ENCODE data around the gene GDE1.

GDE1 gene

DNA sequence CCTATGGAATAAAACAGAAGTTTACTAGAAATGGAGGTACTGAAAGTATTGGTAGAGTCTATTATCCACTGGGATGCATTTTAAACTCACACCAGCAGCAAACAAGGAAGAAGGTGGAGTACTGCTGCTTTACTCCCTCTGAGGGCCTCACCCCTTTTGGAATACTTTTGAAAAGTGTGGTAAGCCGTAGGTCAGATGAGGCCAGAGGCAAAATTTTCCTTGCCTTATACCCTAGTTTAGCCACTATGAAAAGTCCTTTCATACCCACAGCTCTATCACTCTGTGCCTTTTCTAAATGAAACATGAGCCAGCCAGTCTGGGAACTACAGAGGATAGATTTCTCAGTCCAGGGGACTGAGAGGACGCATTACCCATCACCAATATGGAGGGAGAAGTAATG lies 14.0 kb downstream of the GDE1 start:
- TF ChIP-seq POU6F1 (CRISPR knock-in tag; IDR thresholded peaks at IDR 0.05; ENCODE audit: borderline replicate concordance, low read depth) (no peak), ZFP3 (CRISPR knock-in tag; IDR thresholded peaks at IDR 0.05) (no peak), CSDC2 (CRISPR knock-in tag; IDR thresholded peaks at IDR 0.05) (no peak), ISL1 (CRISPR knock-in tag; IDR thresholded peaks at IDR 0.05) (no peak), ESRRG (CRISPR knock-in tag; IDR thresholded peaks at IDR 0.05) (no peak), RARB (CRISPR knock-in tag; IDR thresholded peaks at IDR 0.05) (no peak), TSHZ2 (CRISPR knock-in tag; IDR thresholded peaks at IDR 0.05) (no peak), ZNF565 (CRISPR knock-in tag; conservative IDR thresholded peaks at IDR 0.05; ENCODE audit: low read depth) (no peak), ZFP30 (CRISPR knock-in tag; IDR thresholded peaks at IDR 0.05) (no peak), SNAI2 (CRISPR knock-in tag; IDR thresholded peaks at IDR 0.05) (no peak), TCF4 (CRISPR knock-in tag; IDR thresholded peaks at IDR 0.05; ENCODE audit: borderline replicate concordance) (no peak), ARNTL (CRISPR knock-in tag; IDR thresholded peaks at IDR 0.05; ENCODE audit: borderline replicate concordance, low read depth) (no peak), OSR1 (CRISPR knock-in tag; IDR thresholded peaks at IDR 0.05) (no peak), PPARA (CRISPR knock-in tag; IDR thresholded peaks at IDR 0.05; ENCODE audit: borderline replicate concordance) (no peak), BACH2 (CRISPR knock-in tag; IDR thresholded peaks at IDR 0.05; ENCODE audit: borderline replicate concordance) (no peak), ZNF70 (CRISPR knock-in tag; IDR thresholded peaks at IDR 0.05) (no peak), ZC3H10 (CRISPR knock-in tag; IDR thresholded peaks at IDR 0.05) (no peak)
- TF ChIP-seq, protein P1, sequence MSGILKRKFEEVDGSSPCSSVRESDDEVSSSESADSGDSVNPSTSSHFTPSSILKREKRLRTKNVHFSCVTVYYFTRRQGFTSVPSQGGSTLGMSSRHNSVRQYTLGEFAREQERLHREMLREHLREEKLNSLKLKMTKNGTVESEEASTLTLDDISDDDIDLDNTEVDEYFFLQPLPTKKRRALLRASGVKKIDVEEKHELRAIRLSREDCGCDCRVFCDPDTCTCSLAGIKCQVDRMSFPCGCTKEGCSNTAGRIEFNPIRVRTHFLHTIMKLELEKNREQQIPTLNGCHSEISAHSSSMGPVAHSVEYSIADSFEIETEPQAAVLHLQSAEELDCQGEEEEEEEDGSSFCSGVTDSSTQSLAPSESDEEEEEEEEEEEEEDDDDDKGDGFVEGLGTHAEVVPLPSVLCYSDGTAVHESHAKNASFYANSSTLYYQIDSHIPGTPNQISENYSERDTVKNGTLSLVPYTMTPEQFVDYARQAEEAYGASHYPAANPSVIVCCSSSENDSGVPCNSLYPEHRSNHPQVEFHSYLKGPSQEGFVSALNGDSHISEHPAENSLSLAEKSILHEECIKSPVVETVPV (CRISPR knock-in tag; IDR thresholded peaks at IDR 0.05): no peak
- TF ChIP-seq, protein P2, sequence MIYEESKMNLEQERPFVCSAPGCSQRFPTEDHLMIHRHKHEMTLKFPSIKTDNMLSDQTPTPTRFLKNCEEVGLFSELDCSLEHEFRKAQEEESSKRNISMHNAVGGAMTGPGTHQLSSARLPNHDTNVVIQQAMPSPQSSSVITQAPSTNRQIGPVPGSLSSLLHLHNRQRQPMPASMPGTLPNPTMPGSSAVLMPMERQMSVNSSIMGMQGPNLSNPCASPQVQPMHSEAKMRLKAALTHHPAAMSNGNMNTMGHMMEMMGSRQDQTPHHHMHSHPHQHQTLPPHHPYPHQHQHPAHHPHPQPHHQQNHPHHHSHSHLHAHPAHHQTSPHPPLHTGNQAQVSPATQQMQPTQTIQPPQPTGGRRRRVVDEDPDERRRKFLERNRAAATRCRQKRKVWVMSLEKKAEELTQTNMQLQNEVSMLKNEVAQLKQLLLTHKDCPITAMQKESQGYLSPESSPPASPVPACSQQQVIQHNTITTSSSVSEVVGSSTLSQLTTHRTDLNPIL (CRISPR knock-in tag; IDR thresholded peaks at IDR 0.05; ENCODE audit: low read depth): no peak
- ATAC-seq: no peak

DNA sequence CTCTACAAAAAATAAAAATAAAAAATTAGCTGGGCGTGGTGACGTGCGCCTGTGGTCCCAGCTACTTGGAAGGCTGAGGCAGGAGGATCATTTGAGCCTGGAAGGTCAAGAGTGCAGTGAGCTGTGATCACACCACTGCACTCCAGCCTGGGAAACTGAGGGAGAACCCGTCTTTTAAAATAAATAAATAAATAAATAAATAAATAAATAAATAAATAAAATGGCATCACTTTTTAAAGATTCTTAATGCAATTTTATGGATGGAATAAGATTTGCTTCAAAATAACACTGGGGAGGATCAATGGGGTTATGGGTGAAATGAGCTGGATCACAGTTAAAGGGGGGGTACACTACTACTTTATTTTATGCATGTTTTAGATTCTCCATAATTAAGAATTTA lies 14.9 kb downstream of the GDE1 start:
- ATAC-seq: no peak
- TF ChIP-seq SNAI2 (CRISPR knock-in tag; IDR thresholded peaks at IDR 0.05) (no peak), PPARA (CRISPR knock-in tag; IDR thresholded peaks at IDR 0.05; ENCODE audit: borderline replicate concordance) (no peak), ISL1 (CRISPR knock-in tag; IDR thresholded peaks at IDR 0.05) (no peak), ESRRG (CRISPR knock-in tag; IDR thresholded peaks at IDR 0.05) (no peak), POU6F1 (CRISPR knock-in tag; IDR thresholded peaks at IDR 0.05; ENCODE audit: borderline replicate concordance, low read depth) (no peak), BACH2 (CRISPR knock-in tag; IDR thresholded peaks at IDR 0.05; ENCODE audit: borderline replicate concordance) (no peak), GLIS3 (CRISPR knock-in tag; IDR thresholded peaks at IDR 0.05) (no peak), CSDC2 (CRISPR knock-in tag; IDR thresholded peaks at IDR 0.05) (no peak), ZFP3 (CRISPR knock-in tag; IDR thresholded peaks at IDR 0.05) (no peak), RARB (CRISPR knock-in tag; IDR thresholded peaks at IDR 0.05) (no peak), ZNF8 (CRISPR knock-in tag; IDR thresholded peaks at IDR 0.05) (no peak), TCF4 (CRISPR knock-in tag; IDR thresholded peaks at IDR 0.05; ENCODE audit: borderline replicate concordance) (no peak), ZC3H10 (CRISPR knock-in tag; IDR thresholded peaks at IDR 0.05) (no peak), ARNTL (CRISPR knock-in tag; IDR thresholded peaks at IDR 0.05; ENCODE audit: borderline replicate concordance, low read depth) (no peak)
- TF ChIP-seq, protein P3, sequence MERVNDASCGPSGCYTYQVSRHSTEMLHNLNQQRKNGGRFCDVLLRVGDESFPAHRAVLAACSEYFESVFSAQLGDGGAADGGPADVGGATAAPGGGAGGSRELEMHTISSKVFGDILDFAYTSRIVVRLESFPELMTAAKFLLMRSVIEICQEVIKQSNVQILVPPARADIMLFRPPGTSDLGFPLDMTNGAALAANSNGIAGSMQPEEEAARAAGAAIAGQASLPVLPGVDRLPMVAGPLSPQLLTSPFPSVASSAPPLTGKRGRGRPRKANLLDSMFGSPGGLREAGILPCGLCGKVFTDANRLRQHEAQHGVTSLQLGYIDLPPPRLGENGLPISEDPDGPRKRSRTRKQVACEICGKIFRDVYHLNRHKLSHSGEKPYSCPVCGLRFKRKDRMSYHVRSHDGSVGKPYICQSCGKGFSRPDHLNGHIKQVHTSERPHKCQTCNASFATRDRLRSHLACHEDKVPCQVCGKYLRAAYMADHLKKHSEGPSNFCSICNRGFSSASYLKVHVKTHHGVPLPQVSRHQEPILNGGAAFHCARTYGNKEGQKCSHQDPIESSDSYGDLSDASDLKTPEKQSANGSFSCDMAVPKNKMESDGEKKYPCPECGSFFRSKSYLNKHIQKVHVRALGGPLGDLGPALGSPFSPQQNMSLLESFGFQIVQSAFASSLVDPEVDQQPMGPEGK (CRISPR knock-in tag; IDR thresholded peaks at IDR 0.05; ENCODE audit: borderline replicate concordance): no peak
- TF ChIP-seq, protein P1 (CRISPR knock-in tag; IDR thresholded peaks at IDR 0.05): no peak
- TF ChIP-seq, protein P2 (CRISPR knock-in tag; IDR thresholded peaks at IDR 0.05; ENCODE audit: low read depth): no peak

Measured in SK-N-SH treated with all-trans-retinoic acid at 6 μM for 48 hours (cell line).